Mesodermal cell (in vitro differentiated cells): ENCODE measurements around the gene TMEM182.

Source experiments
- H3K27ac ChIP-seq: 2 replicates; pipeline ENCODE4 v1.7.0; 2013; ENCODE audit warnings: mild to moderate bottlenecking, low read depth, low read length, moderate library complexity; ENCODE audit not compliant: severe bottlenecking
- H3K36me3 ChIP-seq: 2 replicates; pipeline ENCODE4 v1.7.1; 2013; ENCODE audit warnings: mild to moderate bottlenecking, low read length, moderate library complexity; ENCODE audit not compliant: control insufficient read depth, insufficient read depth
- H3K4me1 ChIP-seq: one replicate; pipeline ENCODE4 v1.7.1; 2013; ENCODE audit warnings: mild to moderate bottlenecking, low read length; ENCODE audit not compliant: insufficient read depth, control insufficient read depth, poor library complexity, severe bottlenecking
- H3K4me3 ChIP-seq: 2 replicates; pipeline ENCODE4 v1.7.0; 2013; ENCODE audit warnings: low read length, control low read depth, mild to moderate bottlenecking; ENCODE audit not compliant: insufficient read depth, poor library complexity, severe bottlenecking; ENCODE audit errors: extremely low read depth
- H3K9me3 ChIP-seq: 2 replicates; pipeline ENCODE4 v1.7.1; 2013; ENCODE audit warnings: mild to moderate bottlenecking, low read length, moderate library complexity; ENCODE audit not compliant: control insufficient read depth
- WGBS, 2 experiments: methylation state at CpG; one replicate each; pipeline ENCODE4 v1.1.5; 2013; ENCODE audit warnings: missing lambda C conversion rate in 2 of 2; ENCODE audit not compliant: insufficient coverage in 2 of 2; 5-methylcytosine and 5-hydroxymethylcytosine counted together

TMEM182 gene

GRCh38 chr2:102837626-102838198 lies 75.9 kb downstream of the TMEM182 start:
- no peaks in the 10 kb centered on the region for H3K4me1 ChIP-seq
- H3K4me3 ChIP-seq: no peak overlapping the region
- no peak overlapping the region for H3K27ac ChIP-seq
- no peaks in the 10 kb centered on the region for H3K36me3 ChIP-seq
- 89 to 91% methylated on average over 5 to 8 of the region's 8 CpGs for WGBS, 2 experiments
- H3K9me3 ChIP-seq: no peaks in the 10 kb centered on the region

GRCh38 chr2:102839668-102840388 lies 78.0 kb downstream of the TMEM182 start:
- no peaks in the 10 kb centered on the region for H3K9me3 ChIP-seq
- no peak overlapping the region for H3K4me3 ChIP-seq
- H3K4me1 ChIP-seq: no peaks in the 10 kb centered on the region
- 57 to 67% methylated on average over 6 to 7 of the region's 8 CpGs for WGBS, 2 experiments
- H3K27ac ChIP-seq: no peak overlapping the region
- no peaks in the 10 kb centered on the region for H3K36me3 ChIP-seq

- no peak overlapping the region for H3K4me3 ChIP-seq
- WGBS, 2 experiments: 53 to 57% methylated on average over 10 to 16 of the region's 19 CpGs
- no peaks in the 10 kb centered on the region for H3K9me3 ChIP-seq
- H3K27ac ChIP-seq: no peak overlapping the region
- H3K4me1 ChIP-seq: no peaks in the 10 kb centered on the region
- no peaks in the 10 kb centered on the region for H3K36me3 ChIP-seq
Observed at GRCh38 chr2:102841107-102841840, 79.4 kb downstream of the TMEM182 start.

GRCh38 chr2:102843764-102844443 lies 82.1 kb downstream of the TMEM182 start:
- WGBS, 2 experiments: 76 to 85% methylated on average over 3 to 4 of the region's 4 CpGs
- H3K36me3 ChIP-seq: no peaks in the 10 kb centered on the region
- H3K27ac ChIP-seq: no peak overlapping the region
- H3K4me1 ChIP-seq: no peaks in the 10 kb centered on the region
- H3K9me3 ChIP-seq: no peaks in the 10 kb centered on the region
- no peak overlapping the region for H3K4me3 ChIP-seq

GRCh38 chr2:102844911-102845310 lies 83.1 kb downstream of the TMEM182 start:
- Histone ChIP-seq H3K27ac (no peak overlapping the region), H3K9me3 (no peaks in the 10 kb centered on the region), H3K36me3 (no peaks in the 10 kb centered on the region), H3K4me3 (no peak overlapping the region), H3K4me1 (no peaks in the 10 kb centered on the region)
- 88 to 100% methylated on average over 1 of the region's 3 CpGs for WGBS, 2 experiments

- no peaks in the 10 kb centered on the region for H3K9me3 ChIP-seq
- no peaks in the 10 kb centered on the region for H3K4me1 ChIP-seq
- H3K4me3 ChIP-seq: no peak overlapping the region
- 1 to 10% methylated on average over 11 of the region's 12 CpGs for WGBS, 2 experiments
- no peak overlapping the region for H3K27ac ChIP-seq
- no peaks in the 10 kb centered on the region for H3K36me3 ChIP-seq
Observed at GRCh38 chr2:102848366-102848839, 86.6 kb downstream of the TMEM182 start.

- H3K4me3 ChIP-seq: no peak overlapping the region
- H3K4me1 ChIP-seq: no peaks in the 10 kb centered on the region
- no peaks in the 10 kb centered on the region for H3K36me3 ChIP-seq
- WGBS, 2 experiments: 80 to 100% methylated on average over 1 to 2 of the region's 6 CpGs
- H3K9me3 ChIP-seq: peaks cover 7% of the 10 kb centered on the region
- H3K27ac ChIP-seq: no peak overlapping the region
Observed at GRCh38 chr2:102850888-102851287, 89.1 kb downstream of the TMEM182 start.

- no peak overlapping the region for H3K4me3 ChIP-seq
- no peaks in the 10 kb centered on the region for H3K36me3 ChIP-seq
- peaks cover 7% of the 10 kb centered on the region for H3K9me3 ChIP-seq
- no peak overlapping the region for H3K27ac ChIP-seq
- no peaks in the 10 kb centered on the region for H3K4me1 ChIP-seq
- WGBS, 2 experiments: 86 to 94% methylated on average over 2 to 3 of the region's 3 CpGs
Observed at GRCh38 chr2:102852867-102853266, 91.0 kb downstream of the TMEM182 start.
